Measurements from ENCODE around the gene VRTN.

- TF ChIP-seq CTCF (IDR thresholded peaks at IDR 0.05) (no peak), POLR2A (IDR thresholded peaks at IDR 0.05) (no peak), EP300 (IDR thresholded peaks at IDR 0.05) (no peak)
Observed at GRCh38 chr14:74350211-74350927, 2.1 kb downstream of the VRTN start.
